ENCODE results near the gene TMEM140.
"Not testable (repeated sequence)": the region's sequence is repeated elsewhere in the genome, so short reads cannot be mapped to it uniquely, and the experiment has no call there.

The TMEM140 gene

GRCh38 chr7:135205850-135206249 lies 58.0 kb downstream of the TMEM140 start:
- WGBS (ENCODE audit: insufficient coverage, insufficient read length) = no CpG with 5 or more reads among the region's 8 CpGs
- no peak overlapping the region for H3K27ac ChIP-seq (ENCODE audit: low read length)
- H3K36me3 ChIP-seq (ENCODE audit: control insufficient read depth, insufficient read depth, low read length) = no peaks in the 10 kb centered on the region
- H3K4me1 ChIP-seq (ENCODE audit: control insufficient read depth, insufficient read depth, low read length) = 0 out of 2 replicates have a peak, but pooled peaks cover 1% of the 10 kb centered on the region
- H3K27me3 ChIP-seq (ENCODE audit: control insufficient read depth, insufficient read depth, low read length) = no peaks in the 10 kb centered on the region
- H3K9me3 ChIP-seq (ENCODE audit: control insufficient read depth, insufficient read depth, low read length) = no peaks in the 10 kb centered on the region
- DNase-seq (ENCODE audit: low read depth, low spot score) = no peak
- H3K4me3 ChIP-seq (ENCODE audit: low read length) = no peak overlapping the region

DNA sequence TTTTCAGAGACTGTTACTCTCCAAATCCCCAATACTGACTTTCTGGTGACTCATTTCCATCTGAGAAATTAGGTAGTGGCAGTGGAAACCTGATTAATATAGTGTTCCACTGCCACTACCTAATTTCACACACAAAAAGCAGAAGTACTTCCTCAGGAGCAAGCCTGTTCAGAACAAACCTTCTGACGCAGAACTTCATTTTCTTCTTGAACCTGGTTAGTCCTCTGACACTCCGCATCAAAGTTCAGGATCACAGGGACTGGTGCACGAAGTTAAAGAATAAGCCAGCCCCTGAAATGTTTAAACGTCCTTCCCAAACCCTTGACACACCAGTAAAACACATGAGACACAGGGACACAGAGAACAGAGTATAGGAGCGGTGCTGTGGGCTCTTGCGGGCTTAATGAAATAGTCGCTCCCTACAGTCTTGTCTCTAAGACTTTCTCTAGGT lies 59.1 kb downstream of the TMEM140 start:
- Histone ChIP-seq H3K4me1 (ENCODE audit: control insufficient read depth, insufficient read depth, low read length) (0 out of 2 replicates have a peak, but pooled peaks cover 1% of the 10 kb centered on the region), H3K36me3 (ENCODE audit: control insufficient read depth, insufficient read depth, low read length) (no peaks in the 10 kb centered on the region)
- no CpG with 5 or more reads among the region's 7 CpGs for WGBS (ENCODE audit: insufficient coverage, insufficient read length)

DNA sequence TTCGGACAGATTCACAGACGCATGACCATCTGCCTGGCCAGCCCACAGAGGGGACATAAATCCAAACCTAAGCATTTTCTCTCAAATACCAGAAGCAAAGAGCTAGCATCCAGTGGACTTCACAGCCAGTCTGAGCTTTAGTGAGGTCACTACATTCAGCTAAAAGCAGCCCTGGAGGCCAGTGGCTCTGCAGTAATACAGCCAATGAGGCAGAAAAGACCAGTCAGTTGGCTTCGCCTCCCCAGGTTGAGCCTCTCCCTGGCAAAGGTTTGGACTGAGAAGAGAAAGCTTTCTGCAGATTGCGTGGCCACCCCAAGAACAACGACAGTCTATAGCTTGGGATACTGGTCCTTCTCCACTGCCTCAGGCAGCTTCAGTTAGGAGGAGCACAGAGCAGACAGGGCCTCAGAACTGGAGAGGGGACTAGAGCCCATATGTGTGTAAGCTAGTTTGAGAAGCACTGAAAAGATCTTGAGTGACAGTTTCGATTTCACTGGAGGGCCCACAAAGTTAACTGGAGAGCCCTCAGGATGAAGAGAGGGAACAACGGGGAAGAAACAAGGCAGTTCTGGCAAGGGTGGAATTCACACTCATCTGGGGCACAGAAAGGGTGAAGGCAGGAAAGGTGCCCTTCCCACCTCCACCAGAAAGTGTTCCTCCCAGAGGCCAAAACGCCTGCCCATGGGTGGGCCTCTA lies 59.7 kb downstream of the TMEM140 start:
- Histone ChIP-seq H3K27ac (ENCODE audit: low read length) (no peak overlapping the region), H3K9me3 (ENCODE audit: control insufficient read depth, insufficient read depth, low read length) (no peaks in the 10 kb centered on the region), H3K27me3 (ENCODE audit: control insufficient read depth, insufficient read depth, low read length) (no peaks in the 10 kb centered on the region), H3K4me1 (ENCODE audit: control insufficient read depth, insufficient read depth, low read length) (0 out of 2 replicates have a peak, but pooled peaks cover 1% of the 10 kb centered on the region), H3K36me3 (ENCODE audit: control insufficient read depth, insufficient read depth, low read length) (no peaks in the 10 kb centered on the region), H3K4me3 (ENCODE audit: low read length) (no peak overlapping the region)
- DNase-seq (ENCODE audit: low read depth, low spot score) = no peak
- WGBS (ENCODE audit: insufficient coverage, insufficient read length) = no CpG with 5 or more reads among the region's 8 CpGs

More for the DNA sequence above, 59.1 kb downstream of the TMEM140 start:
- no peak overlapping the region for H3K27ac ChIP-seq (ENCODE audit: low read length)
- H3K27me3 ChIP-seq (ENCODE audit: control insufficient read depth, insufficient read depth, low read length) = no peaks in the 10 kb centered on the region
- no peak for DNase-seq (ENCODE audit: low read depth, low spot score)
- H3K9me3 ChIP-seq (ENCODE audit: control insufficient read depth, insufficient read depth, low read length) = no peaks in the 10 kb centered on the region
- H3K4me3 ChIP-seq (ENCODE audit: low read length) = no peak overlapping the region

GRCh38 chr7:135208102-135208793 lies 60.4 kb downstream of the TMEM140 start:
- Histone ChIP-seq H3K9me3 (ENCODE audit: control insufficient read depth, insufficient read depth, low read length) (no peaks in the 10 kb centered on the region), H3K4me3 (ENCODE audit: low read length) (no peak overlapping the region), H3K27me3 (ENCODE audit: control insufficient read depth, insufficient read depth, low read length) (no peaks in the 10 kb centered on the region), H3K4me1 (ENCODE audit: control insufficient read depth, insufficient read depth, low read length) (0 out of 2 replicates have a peak, but pooled peaks cover 1% of the 10 kb centered on the region), H3K36me3 (ENCODE audit: control insufficient read depth, insufficient read depth, low read length) (no peaks in the 10 kb centered on the region), H3K27ac (ENCODE audit: low read length) (no peak overlapping the region)
- DNase-seq (ENCODE audit: low read depth, low spot score) = no peak
- WGBS (ENCODE audit: insufficient coverage, insufficient read length) = no CpG with 5 or more reads among the region's 6 CpGs

DNA sequence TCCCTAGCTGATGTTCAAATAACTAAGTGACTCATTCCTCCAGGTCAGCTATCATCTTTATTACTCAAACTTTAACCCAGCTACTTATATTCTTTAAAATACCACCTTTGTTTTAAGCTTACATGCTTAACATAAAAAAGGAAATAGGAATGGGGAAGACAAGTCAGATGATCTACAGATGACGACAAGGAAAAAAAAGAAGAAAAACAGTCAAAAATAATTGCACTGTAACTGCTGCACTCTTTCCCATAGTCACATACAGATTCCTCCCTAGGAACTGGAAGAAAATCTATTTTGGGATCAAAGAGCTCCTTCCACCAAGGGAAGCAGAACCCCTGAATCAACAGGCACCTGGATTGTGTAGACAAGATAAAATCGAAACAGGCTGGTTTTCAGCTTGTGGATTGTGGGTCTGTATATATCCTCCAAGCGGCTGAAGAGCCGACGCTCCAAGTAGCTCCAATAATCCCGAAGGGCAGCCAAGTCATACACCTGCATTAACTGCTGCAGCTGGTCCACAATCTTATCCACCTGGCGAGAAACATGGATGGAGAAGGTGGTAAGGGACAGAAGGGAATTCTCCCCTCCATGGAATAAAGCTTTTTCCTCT lies 61.5 kb downstream of the TMEM140 start:
- Histone ChIP-seq H3K9me3 (ENCODE audit: control insufficient read depth, insufficient read depth, low read length) (no peaks in the 10 kb centered on the region), H3K4me1 (ENCODE audit: control insufficient read depth, insufficient read depth, low read length) (peaks cover 3% of the 10 kb centered on the region; the same call in 1 of the 2 replicates)
- DNase-seq (ENCODE audit: low read depth, low spot score) = no peak

DNA sequence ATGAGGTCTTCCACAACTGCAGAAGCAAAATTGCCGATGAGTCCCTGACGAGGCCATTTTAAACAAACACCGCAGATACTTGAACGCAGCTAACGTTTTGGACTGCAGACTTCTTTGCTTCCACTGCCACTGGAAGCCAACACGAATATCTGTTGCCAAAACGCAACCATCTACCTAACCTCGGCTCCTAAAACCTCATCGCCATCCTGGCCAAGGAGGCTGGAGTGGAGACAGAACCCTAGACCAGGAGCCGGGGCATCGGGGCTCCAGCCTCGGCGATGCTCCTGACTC lies 63.0 kb downstream of the TMEM140 start:
- Histone ChIP-seq H3K9me3 (ENCODE audit: control insufficient read depth, insufficient read depth, low read length) (no peaks in the 10 kb centered on the region), H3K27me3 (ENCODE audit: control insufficient read depth, insufficient read depth, low read length) (no peaks in the 10 kb centered on the region), H3K4me1 (ENCODE audit: control insufficient read depth, insufficient read depth, low read length) (peaks cover 3% of the 10 kb centered on the region; the same call in 1 of the 2 replicates), H3K4me3 (ENCODE audit: low read length) (peak overlapping the region; percentile 79; the same call in 1 of the 2 replicates), H3K27ac (ENCODE audit: low read length) (no peak overlapping the region), H3K36me3 (ENCODE audit: control insufficient read depth, insufficient read depth, low read length) (no peaks in the 10 kb centered on the region)
- no CpG with 5 or more reads among the region's 13 CpGs for WGBS (ENCODE audit: insufficient coverage, insufficient read length)
- no peak for DNase-seq (ENCODE audit: low read depth, low spot score)

More for the DNA sequence above, 61.5 kb downstream of the TMEM140 start:
- Histone ChIP-seq H3K36me3 (ENCODE audit: control insufficient read depth, insufficient read depth, low read length) (no peaks in the 10 kb centered on the region), H3K27ac (ENCODE audit: low read length) (no peak overlapping the region), H3K27me3 (ENCODE audit: control insufficient read depth, insufficient read depth, low read length) (no peaks in the 10 kb centered on the region), H3K4me3 (ENCODE audit: low read length) (no peak overlapping the region)
- WGBS (ENCODE audit: insufficient coverage, insufficient read length) = no CpG with 5 or more reads among the region's 7 CpGs

- peak; percentile 54 for DNase-seq (ENCODE audit: low read depth, low spot score)
- H3K27ac ChIP-seq (ENCODE audit: low read length) = no peak within 1 kb of the TSS
These were observed 63.5 kb downstream of the TMEM140 start, which contains the start of gene WDR91 for GRCh38 chr7:135211179-135211945. Gene WDR91, minus strand, starts transcription at chr7:135211526. Its CDS starts 24 bp downstream, at chr7:135211502.

GRCh38 chr7:135211946-135212685 lies 64.2 kb downstream of the TMEM140 start:
- H3K4me1 ChIP-seq (ENCODE audit: control insufficient read depth, insufficient read depth, low read length); H3K27ac ChIP-seq (ENCODE audit: low read length); H3K9me3 ChIP-seq (ENCODE audit: control insufficient read depth, insufficient read depth, low read length); H3K27me3 ChIP-seq (ENCODE audit: control insufficient read depth, insufficient read depth, low read length); DNase-seq (ENCODE audit: low read depth, low spot score); H3K36me3 ChIP-seq (ENCODE audit: control insufficient read depth, insufficient read depth, low read length): not testable (repeated sequence)
- no CpG with 5 or more reads among the region's 30 CpGs for WGBS (ENCODE audit: insufficient coverage, insufficient read length)
- H3K4me3 ChIP-seq (ENCODE audit: low read length) = peak overlapping the region; percentile 93

More at GRCh38 chr7:135211179-135211945, 63.5 kb downstream of the TMEM140 start, which contains the start of gene WDR91:
- H3K27me3 ChIP-seq (ENCODE audit: control insufficient read depth, insufficient read depth, low read length) = no peaks in the 10 kb centered on the region
- H3K4me1 ChIP-seq (ENCODE audit: control insufficient read depth, insufficient read depth, low read length) = peaks cover 3% of the 10 kb centered on the region; the same call in 1 of the 2 replicates
- no peaks in the 10 kb centered on the region for H3K36me3 ChIP-seq (ENCODE audit: control insufficient read depth, insufficient read depth, low read length)
- H3K9me3 ChIP-seq (ENCODE audit: control insufficient read depth, insufficient read depth, low read length) = no peaks in the 10 kb centered on the region
- no CpG with 5 or more reads among the region's 82 CpGs for WGBS (ENCODE audit: insufficient coverage, insufficient read length)
- H3K4me3 ChIP-seq (ENCODE audit: low read length) = peak within 1 kb of the TSS; percentile 93

GRCh38 chr7:135213831-135214230 lies 66.0 kb downstream of the TMEM140 start:
- no peak overlapping the region for H3K27ac ChIP-seq (ENCODE audit: low read length)
- H3K36me3 ChIP-seq (ENCODE audit: control insufficient read depth, insufficient read depth, low read length) = no peaks in the 10 kb centered on the region
- no peaks in the 10 kb centered on the region for H3K9me3 ChIP-seq (ENCODE audit: control insufficient read depth, insufficient read depth, low read length)
- no peaks in the 10 kb centered on the region for H3K27me3 ChIP-seq (ENCODE audit: control insufficient read depth, insufficient read depth, low read length)
- no CpG with 5 or more reads among the region's 2 CpGs for WGBS (ENCODE audit: insufficient coverage, insufficient read length)
- H3K4me1 ChIP-seq (ENCODE audit: control insufficient read depth, insufficient read depth, low read length) = peaks cover 2% of the 10 kb centered on the region; the same call in 1 of the 2 replicates
- no peak overlapping the region for H3K4me3 ChIP-seq (ENCODE audit: low read length)
- no peak for DNase-seq (ENCODE audit: low read depth, low spot score)
